Jurkat, Clone E6-1 (cell line): ENCODE data around the gene RNF152. TPM values are rescaled to one million over a fixed set of nuclear protein-coding genes. Genes with fewer than 3 reads are reported as not detected.

Experiments used
- DNase-seq: peaks from one replicate; pipeline ENCODE4 v3.0.0-alpha.2; 2011; ENCODE audit warnings: low read depth, low spot score
- H3K4me3 ChIP-seq: 2 replicates; pipeline ENCODE4 v1.5.1; 2011; ENCODE audit warnings: mild to moderate bottlenecking, low read length, control low read depth, moderate library complexity
- polyA plus RNA-seq: library from polyadenylated mRNA; unstranded; fragments of >200 nt; gene quantifications from one replicate; pipeline ENCODE4 v1.2.1, GENCODE V29; 2012; ENCODE audit warnings: missing spikeins; ENCODE audit not compliant: insufficient read length, insufficient read depth

RNF152 gene
- polyA plus RNA-seq: not detected

GRCh38 chr18:61892683-61893308 lies at the start of gene RNF152:
TSS of gene RNF152 (minus strand) at chr18:61893007. CDS start at chr18:61816463, 76,544 bp downstream.
- DNase-seq: no peak
- peak within 1 kb of the TSS; percentile 49 for H3K4me3 ChIP-seq

- DNase-seq: no peak
- no peak overlapping the region for H3K4me3 ChIP-seq
Observed at GRCh38 chr18:61941948-61942471, 49.2 kb upstream of the RNF152 start.

GRCh38 chr18:61939046-61939674 lies 46.4 kb upstream of the RNF152 start:
- DNase-seq: no peak
- no peak overlapping the region for H3K4me3 ChIP-seq

GRCh38 chr18:61935362-61935761 lies 42.6 kb upstream of the RNF152 start:
- DNase-seq: no peak
- no peak overlapping the region for H3K4me3 ChIP-seq

GRCh38 chr18:61931654-61932379 lies 39.0 kb upstream of the RNF152 start:
- no peak overlapping the region for H3K4me3 ChIP-seq
- no peak for DNase-seq

GRCh38 chr18:61929881-61930640 lies 37.3 kb upstream of the RNF152 start:
- DNase-seq: no peak
- H3K4me3 ChIP-seq: no peak overlapping the region

DNA sequence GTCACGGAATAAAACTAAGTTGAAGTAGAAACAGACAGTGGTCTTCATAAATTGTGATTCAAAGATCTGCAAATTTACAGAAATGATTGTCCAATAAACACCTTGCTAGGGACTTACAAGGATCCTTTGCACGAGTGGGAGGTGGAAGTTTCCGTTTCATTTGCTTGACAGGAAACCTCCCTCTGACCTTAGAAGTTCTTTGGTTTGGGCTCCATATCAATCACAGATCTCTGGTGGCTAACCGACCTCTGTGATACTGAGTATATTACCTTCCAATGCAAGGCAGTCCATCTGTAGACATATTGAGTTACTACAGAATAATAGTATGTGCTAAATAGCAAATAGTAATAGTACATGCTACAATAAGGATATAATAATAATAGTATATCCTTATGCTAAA lies 33.7 kb upstream of the RNF152 start:
- DNase-seq: peak; percentile 6
- no peak overlapping the region for H3K4me3 ChIP-seq

DNA sequence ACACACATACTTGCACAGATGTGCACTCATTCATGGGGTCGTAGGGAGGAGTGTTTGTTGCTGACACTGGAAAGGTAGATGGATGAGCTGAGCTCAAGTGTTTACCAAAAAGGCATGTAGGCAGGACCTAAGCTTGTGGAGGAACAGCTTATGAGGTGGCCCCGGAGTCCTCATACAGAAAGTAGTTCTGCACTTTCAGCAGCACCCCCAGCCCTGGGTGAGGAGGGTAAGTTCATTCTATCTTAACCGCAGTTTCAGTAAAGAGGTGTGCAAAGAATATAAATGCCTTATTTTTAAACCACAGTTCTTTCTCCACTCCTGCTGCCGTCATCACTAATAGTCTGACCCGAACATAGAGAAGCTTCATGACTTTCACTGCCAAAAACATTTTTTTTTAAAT lies 31.7 kb upstream of the RNF152 start:
- DNase-seq: no peak
- no peak overlapping the region for H3K4me3 ChIP-seq

- no peak overlapping the region for H3K4me3 ChIP-seq
- DNase-seq: no peak
Observed at GRCh38 chr18:61922435-61922834, 29.6 kb upstream of the RNF152 start.

DNA sequence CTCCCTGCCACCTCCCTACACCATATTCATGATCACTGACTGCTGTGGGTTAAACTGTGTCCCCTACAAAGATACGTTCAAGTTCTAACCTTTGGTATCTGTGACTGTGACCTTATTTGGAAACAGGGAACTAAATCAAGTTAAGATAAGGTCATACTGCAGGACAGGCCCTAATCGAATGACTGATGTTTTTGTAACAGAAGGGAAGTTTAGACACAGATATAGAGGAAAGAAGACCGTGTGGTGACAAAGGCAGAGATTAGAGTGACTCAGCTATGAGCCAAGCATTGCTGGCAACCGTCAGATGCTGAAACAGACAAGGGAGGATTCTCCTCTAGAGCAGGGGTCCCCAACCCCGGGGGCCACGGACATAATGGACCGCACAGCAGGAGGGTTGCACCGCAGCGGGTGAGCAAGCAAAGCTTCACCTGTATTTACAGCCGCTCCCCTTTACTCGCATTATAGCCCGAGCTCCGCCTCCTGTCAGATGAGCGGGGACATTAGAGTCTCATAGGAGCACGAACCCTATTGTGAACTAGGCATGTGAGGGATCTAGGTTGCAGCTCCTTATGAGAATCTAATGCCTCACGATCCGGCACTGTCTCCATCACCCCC lies 28.9 kb upstream of the RNF152 start:
- no peak overlapping the region for H3K4me3 ChIP-seq
- DNase-seq: no peak

DNA sequence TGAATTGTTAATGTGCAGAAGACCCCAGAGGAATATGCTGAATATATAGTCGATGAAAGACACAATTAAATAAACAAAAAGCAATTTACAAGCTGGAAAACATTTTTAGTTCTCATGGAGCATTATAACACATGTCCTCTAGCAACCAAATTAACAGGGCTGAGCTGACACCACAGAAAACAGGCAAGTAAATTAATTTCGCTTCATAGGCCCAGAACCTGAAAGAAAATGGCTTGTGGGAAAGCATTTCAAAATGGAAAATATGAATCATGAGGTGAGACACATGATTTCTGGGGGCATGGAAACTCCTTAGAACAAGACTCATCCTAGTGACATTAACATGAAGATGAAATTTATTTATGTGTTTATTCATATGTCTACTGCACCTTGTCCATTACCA lies 25.0 kb upstream of the RNF152 start:
- H3K4me3 ChIP-seq: no peak overlapping the region

GRCh38 chr18:61912476-61912875 lies 19.7 kb upstream of the RNF152 start:
- H3K4me3 ChIP-seq: no peak overlapping the region
- DNase-seq: no peak

More for the DNA sequence above, 25.0 kb upstream of the RNF152 start:
- no peak for DNase-seq

DNA sequence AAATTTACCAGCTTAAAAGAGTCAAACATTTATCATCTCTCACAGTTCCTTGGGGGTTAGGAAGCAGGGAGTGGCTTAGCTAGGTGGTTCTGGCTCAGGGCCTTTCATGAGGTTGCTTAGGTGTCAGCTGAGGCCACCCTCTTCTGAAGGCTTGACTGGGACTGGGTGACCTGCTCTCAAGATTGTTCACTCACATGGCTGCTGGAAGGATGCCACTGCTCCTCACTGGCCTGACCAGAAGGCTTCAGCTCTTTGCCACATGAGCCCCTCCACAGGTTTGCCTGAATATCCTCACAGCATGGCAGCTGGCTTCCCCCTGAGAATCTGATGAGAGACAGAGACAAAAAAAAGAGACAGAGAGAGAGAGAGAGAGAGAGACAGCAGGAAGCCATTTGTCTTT lies 17.3 kb upstream of the RNF152 start:
- no peak for DNase-seq
- H3K4me3 ChIP-seq: no peak overlapping the region

- no peak for DNase-seq
- no peak overlapping the region for H3K4me3 ChIP-seq
Observed at GRCh38 chr18:61908661-61909060, 15.9 kb upstream of the RNF152 start.

- DNase-seq: peak; percentile 31
- H3K4me3 ChIP-seq: no peak overlapping the region
Observed at GRCh38 chr18:61901323-61901986, 8.6 kb upstream of the RNF152 start.

GRCh38 chr18:61900504-61901281 lies 7.9 kb upstream of the RNF152 start:
- no peak overlapping the region for H3K4me3 ChIP-seq
- DNase-seq: no peak

GRCh38 chr18:61898640-61899101 lies 5.9 kb upstream of the RNF152 start:
- no peak overlapping the region for H3K4me3 ChIP-seq
- DNase-seq: no peak

GRCh38 chr18:61896757-61897156 lies 4.0 kb upstream of the RNF152 start:
- no peak for DNase-seq
- H3K4me3 ChIP-seq: no peak overlapping the region
